GM21576 (cell line): Measurements from ENCODE around the gene FOXP1.

ENCODE experiments used
- ATAC-seq: cut with Tn5 transposase; IDR thresholded peaks from one replicate; pipeline ENCODE4 v1.9.1; 2021; ENCODE audit warnings: mild to moderate bottlenecking, moderate library complexity; ENCODE audit not compliant: unreplicated experiment

Gene FOXP1

DNA sequence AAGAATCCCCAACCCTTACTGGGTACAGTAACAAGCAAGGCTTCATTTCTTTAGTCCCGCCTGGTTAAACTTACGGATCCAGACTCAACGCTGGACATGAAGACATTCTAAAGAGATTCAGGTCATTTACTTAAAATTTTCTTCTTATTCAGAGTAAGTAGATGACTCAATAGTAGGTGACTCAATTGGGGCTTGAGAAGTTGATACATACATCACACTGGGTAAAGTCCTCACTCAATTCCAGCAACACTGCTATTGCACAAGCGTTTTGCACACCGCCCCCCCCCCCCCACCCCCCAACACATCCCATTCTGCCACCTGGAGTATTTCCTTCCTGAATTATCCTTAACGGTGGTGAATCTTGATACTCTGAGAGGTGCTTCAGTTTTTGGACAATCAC is 610.0 kb downstream of the FOXP1 start:
- no peak for ATAC-seq

DNA sequence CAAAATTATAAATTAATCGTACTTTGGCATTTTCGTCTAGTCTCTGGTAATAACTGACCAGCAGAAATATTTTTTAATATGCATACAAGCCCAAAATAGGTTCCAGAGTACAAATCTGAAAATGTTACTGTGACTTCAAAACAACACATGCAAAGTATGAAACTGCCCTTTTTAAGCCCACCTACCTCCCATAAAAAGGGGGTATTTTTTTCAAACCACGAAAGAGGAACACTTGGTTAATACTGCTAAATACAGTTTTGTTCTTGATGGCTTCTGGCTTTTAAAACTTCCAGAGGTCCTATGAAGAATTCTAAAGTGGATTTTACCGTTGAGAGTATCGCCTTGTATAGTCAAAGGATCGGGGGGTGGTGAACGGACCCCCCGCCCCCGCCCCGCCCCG is 610.7 kb downstream of the FOXP1 start:
- ATAC-seq: no peak

DNA sequence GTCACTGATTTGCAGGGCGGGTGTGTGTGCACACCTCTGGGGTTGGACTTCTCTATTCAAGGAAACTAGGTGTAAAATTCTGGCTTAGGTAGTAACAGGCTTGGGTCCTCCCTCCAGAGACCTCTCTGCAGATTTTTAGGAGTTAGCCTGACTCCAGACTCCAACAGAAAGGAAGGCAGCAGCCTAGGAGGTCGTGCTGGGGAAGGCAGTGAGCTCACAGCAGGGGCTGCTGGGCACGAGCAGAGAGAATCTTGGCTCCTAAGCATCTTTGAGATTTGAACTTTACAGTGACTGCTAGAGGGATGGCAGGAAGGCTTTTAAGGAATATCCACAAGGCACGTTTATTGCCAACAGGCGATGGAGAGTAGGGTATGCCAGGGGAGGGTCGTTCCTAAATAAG is 612.6 kb downstream of the FOXP1 start:
- no peak for ATAC-seq

DNA sequence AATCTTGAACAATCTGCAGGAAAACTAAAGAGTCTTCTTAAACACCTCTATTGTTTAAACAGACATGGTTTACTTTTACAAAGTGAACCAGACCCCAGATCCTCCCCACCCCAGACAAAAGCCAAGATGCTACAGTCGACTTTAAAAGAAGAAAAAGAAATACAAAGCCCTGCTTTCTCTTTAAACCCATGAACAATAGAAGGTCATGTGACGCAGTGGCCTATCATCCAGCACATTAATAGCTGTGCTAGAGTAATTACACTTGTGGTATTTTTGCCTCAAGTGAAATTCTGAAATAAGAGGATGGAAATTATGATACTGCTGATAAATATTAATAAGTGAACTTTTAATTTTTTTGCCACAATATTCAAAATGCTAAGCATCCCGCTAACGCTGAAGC is 613.4 kb downstream of the FOXP1 start:
- no peak for ATAC-seq

DNA sequence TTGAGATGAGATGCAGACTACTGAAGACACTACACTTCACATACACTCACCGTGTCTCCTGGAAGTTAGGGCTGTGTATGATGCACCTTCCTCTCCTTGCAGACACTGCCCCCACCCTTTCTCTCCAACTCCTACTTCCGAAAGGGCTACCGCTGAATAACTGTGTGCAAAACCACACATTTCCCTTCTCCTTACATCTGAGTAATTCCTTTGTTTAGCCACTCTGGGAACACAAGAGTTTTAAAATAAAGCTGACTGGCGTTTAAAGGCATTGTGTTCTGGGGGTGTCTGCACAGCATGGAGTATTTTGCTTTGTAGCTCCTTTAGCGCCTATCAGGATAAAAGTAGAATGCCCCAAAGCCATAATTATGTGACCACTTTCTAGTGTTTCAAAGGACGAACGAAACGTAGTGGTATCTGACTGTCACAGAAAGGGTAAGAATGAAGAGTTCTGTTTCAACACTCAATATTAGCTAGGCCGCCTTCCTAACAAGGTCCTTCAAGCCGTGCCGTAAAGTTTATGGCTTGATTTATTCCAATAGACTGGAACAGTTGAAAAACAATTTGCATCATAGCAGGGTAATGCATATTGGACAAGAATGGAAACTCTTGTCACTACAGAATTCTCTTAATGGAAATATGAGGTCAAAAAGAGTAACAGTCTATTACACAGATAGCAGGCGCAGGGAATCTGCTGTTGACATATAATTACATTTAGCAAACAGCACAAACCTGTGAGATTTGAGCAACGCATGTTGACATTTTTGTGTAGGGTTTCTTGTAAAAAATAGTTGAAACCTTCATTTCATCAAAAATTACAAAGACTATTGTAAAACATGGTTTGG is 619.9 kb downstream of the FOXP1 start:
- no peak for ATAC-seq

DNA sequence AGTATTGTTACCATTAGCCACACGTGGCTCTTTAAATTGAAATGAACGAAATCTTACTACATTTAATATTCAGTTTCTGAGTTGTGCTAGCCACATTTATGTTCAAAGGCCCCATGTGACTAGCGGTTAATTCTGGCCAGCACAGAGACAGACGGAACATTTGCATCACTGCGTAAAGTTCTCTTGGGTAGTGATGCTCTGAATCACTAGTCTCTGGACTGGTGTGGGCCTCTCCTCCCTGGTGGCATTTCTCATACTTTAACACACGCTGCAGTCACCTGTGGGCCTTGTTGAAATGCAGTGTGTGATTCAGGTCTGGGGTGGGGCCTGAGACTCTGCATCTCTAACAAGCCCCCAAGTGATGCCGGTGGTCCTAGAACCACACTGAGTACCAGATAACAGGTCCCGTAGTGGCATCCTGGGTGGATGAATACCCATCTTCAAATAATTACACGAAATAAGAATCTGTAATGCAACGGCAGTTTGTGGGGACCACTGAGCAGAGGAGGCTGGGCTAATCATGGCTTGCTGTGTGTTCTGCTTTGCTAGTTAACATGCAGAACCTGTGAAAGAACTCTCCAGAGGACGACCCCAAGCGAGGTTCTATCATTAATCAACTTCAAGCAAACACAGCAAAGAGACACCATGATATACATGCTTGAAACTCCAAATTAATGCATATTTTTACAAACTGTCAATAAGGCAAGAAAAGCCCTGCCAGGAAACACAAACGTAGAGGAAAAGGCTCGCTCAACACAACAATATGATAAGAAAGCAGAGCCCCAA is 623.8 kb downstream of the FOXP1 start:
- no peak for ATAC-seq

DNA sequence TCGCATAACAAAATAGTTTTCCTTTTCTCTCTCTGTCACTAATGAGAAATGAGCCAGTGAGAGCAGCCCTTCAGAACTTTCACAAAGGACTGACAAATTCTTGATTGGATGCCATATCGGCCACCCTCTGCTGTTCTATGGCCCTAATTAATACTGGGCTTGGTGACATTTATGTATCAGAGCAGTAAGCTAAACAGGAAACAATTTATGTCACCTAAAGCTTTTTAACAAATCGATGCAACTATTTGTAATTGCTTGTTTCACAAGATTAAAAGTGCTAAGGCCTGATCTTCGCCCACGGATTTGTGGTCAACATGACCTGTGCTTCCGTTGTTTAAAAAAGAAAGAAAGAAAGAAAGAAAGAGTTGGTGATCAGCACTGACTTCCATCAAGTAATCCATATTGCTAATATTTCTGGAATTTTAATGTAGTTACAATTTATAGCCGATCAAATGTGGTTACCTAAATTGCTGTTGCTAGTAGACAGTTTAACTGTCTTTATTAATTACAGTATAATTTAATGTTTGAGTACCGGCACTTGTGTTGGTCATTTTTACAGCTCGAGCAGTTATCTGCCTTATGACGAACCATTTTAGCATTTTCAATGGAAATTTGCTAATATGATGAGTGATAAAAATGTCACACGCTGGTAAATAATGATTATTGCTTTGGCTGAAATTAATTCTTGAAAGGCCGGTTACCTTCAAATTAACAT is 631.3 kb downstream of the FOXP1 start:
- no peak for ATAC-seq

DNA sequence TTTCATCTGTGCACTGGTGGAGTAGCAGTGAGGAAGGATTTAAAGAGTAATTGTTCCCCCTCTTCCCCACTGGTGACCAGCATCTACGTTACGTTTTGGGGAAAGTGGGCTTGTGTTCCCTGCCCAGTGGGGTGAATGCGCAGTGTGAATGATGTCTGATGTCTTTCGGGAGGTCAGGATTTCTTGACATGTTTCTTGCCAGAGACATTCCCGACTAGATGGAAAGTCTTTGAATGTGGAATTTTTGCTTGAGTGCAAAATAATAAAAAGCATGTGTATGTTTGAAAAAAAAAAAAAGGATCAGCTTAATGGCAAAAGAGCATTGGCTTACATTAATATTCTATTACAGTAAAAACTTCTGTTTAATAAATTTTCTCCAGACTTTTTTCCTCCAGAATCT is 632.2 kb downstream of the FOXP1 start:
- no peak for ATAC-seq

DNA sequence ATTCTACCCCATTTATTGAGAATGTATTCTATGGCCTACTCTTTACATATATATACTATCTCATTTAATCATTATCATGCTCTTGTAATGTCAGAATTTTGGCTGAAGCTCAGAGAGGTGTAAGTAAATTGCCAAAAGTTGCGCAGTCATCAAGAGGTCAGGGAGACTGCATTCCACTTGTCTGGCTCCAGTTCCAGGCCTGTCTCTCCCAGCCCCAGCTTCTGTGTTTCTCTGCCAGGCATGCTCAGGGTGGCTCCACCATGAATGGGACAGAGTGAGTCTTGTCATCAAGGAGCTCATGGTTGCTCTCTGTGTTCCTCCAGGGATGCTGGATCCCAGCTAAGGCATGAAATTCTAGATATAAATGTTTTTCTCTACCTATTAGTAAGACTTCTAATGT is 635.9 kb downstream of the FOXP1 start:
- ATAC-seq: no peak

DNA sequence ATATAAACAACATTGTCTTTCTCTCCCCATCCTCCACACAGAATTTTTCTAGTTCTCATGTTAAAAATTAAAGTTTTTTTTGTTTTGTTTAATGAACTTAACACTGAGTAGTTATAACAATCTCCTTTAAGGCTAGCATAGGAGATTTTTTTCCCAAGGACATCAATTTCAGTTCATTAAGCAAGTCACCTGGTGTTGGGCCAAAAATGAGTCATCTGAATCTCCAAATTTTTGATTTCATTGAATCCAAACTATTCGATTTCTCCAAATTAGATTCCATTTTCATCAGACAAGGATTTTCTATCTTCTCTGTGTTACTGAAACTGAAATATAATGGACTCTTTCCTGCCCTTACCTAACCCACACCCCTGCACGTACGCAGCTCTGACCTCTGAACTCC is 639.6 kb downstream of the FOXP1 start:
- ATAC-seq: no peak

DNA sequence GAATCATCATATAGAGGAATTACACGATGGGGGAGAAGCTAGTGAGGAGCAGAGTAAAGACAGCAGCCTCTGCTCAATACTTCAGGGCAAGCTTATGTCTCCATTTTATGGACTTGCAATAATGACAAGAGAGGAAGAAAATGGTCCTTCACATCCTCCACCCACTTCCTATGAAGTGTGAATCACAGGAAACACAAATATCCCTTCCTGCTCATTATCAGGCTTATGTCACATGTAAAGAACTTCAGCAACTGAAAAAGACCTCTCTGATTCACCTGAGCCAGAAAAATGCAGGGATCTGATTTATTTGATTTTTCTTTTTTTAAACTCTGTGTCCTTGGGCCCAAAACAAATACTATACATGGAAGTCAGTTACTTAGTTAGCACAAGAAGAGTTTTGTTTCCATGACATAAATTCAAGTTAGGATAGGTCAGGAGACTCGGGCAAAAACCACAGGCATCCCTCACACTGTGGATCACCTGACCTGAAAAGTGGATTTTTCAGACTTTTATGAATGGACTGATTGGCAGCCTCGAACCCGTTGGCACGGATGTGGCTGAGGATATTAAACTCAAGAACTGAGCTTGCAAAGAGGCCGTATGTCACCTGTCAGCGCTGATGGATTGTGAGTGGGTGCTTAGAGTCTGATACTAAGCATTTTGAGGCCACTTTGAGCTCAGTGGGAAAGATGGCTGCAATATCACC is 650.3 kb downstream of the FOXP1 start:
- ATAC-seq: no peak

DNA sequence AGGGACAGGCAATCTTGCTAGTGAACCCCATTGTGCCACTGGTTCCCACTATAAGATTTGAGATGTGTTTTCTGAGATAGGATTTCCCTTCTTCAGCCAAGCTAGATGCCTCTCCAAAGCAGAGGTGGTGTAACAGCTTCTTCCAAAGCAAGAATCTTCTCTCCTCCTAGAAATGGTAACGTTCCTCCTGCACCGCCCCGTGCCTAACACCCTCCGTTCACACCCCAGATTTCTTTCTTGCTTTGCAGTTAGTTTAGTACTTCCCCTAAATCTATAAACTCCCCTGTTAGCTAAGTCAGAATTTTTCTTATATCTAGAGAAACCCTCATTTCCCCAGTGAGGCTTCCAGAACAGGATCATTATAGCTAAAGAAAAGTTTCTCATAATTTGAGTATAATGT is 653.5 kb downstream of the FOXP1 start:
- ATAC-seq: no peak

DNA sequence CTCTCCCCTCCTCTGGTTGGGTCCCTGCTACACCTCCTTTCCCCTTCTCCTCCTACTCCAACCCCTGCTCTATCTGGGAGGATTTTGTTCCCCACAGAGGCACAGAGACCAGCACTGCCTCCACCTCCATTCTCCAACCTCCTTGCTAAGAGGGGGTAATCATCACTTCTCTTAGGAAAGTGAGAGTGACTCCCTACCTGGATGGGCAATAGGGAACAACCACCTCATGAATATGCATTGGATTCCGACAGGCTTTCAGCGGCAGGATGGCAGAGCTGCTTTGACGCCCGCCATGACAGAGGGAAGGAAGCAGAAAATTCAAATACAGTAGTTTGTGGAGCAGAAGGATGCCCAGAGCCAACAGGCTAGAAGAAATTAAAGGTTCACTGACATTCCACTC is 656.3 kb downstream of the FOXP1 start:
- no peak for ATAC-seq

DNA sequence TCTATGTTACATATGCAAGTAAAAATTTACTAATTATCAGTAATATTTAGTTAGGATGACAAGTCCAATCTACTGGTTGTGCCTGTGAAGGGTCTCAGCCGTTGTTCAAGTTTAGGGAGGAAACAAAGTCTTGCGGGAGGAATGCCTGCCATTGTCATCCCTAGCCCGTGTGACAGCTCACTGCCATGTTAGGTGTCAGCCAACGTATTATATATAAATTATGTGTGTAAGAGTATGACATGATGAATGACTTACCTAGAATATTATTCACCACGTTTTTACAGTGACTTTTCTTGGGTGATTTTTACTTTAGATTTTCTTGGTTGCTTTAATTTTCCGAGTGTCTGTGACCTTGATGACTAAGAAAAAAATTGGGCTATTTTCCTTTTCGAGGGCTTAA is 656.7 kb downstream of the FOXP1 start:
- ATAC-seq: no peak

DNA sequence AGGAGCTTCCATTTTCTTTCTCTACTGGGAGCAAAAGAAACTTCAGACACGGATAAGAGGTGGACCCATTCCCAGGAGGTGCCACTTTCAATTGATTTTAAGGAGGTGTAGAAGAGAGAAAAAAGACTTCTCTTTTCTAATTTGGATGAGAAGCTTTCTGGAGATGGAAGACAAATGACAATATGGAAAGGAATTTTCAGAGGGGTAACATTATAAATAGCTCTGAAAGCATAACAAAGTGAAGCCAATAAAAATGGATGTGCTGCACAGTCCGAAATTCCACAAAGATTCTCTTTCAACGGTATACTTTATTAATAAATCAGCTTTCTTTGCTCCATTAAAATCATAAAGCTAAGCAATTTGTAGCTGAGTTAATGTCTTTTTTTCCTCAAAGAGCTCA is 663.9 kb downstream of the FOXP1 start:
- ATAC-seq: no peak

DNA sequence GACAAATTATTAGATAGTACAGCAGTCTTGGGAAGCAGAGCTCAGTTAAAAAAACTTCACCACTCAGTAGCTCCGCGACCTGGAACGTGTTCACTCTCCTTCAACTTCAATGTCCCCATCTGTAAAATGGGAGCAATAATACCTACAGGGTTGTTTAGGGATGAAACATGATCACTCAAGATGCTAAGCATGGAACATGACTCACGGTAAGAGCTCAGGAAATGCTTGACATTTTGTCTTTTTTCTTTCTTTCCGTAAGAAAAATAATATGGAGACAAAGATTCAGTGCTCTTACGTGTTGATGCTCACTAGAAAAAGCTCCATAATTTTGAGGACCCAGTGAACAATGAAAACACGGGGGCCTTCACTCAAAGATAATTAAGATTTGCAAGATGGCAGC is 664.4 kb downstream of the FOXP1 start:
- no peak for ATAC-seq

DNA sequence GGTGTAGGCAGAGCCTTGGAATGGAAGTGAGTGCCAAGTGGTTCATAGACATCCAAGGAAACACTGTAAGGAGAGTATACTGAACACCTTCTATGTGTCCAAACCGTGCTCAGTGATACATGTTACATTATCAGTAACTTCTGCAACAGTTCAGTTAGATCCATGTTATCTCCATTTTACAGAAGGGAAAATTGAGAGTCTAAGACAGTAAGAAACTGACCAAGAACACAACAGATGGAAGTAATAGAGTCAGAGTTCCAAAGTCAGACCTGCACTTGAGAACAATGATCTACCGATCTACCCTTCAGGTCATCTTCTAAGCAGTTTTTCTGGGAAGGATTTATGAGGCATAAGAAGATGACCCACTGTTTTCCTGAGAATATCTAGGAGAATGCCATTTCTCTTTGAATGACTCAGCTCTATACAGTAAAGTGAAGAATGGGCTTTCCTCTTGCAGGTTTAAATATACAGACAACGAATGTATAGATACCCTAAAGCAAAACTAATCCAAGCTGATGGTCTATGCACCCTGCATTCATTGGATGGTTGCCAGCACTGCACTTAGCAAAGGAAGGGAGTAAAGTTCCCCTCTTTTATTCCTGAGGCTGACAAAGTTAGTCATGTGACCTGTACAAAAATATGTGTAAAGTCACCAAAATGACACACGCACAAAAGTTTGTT is 667.0 kb downstream of the FOXP1 start:
- ATAC-seq: no peak

DNA sequence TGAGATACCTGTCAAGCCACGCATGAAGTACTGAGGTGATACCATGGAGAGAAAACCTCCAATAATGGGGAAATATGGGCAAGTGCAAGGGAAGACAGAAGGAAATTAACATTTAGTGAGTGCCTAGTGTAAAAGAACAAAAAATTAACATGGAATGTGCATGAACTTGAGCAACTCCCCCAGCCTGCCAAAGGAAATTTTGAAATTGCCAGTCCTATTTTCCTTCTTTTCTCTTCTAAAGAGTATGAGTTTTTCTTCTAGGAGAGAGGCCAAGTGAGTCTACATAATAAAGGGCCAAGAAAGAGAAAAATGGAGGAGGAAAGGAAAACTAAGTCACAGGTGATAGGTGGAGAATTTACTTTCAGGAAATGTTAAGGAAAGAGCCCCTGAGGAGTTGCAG is 668.7 kb downstream of the FOXP1 start:
- ATAC-seq: no peak

DNA sequence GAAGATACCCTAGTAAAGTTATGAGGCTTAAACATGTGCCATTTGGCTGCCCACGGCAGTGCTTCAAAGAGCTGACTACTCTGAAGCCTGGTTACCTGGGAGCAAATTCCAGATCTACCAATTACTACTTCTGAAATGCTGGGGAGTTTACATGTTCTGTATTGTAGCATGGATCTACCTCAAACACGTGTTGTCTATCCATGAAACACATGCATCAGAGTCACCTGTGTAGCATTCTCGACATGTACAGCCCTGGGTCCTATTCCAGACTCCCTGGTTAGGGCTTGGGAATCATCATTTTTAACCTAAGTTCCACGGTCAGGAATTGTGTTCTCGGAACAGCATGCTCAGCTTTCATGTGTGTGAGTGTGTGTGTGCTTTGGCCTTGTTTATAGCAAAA is 671.8 kb downstream of the FOXP1 start:
- no peak for ATAC-seq

DNA sequence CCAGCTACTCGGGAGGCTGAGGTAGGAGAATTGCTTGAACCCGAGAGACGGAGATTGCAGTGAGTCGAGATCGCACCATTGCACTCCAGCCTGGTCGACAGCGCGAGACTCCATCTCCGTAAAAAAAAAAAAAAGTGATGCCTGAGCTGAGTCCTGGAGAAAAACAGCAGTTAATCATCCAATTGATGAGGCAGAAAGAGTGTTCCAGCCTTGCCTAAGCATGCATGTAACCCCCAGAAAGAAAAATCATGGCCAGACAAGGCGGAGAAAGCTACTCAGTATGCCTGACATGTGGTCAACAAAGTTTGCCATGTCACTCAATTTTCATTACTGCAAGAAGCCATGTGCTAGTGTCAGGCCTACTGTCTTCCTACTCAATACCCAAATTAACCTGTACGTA is 678.0 kb downstream of the FOXP1 start:
- ATAC-seq: no peak
